B cell (primary cell): ENCODE measurements around the gene FIG4.

Experiments used
- CTCF ChIP-seq: fragments of 200-600 bp; IDR thresholded peaks from one replicate; pipeline ENCODE4 v1.8.0; 2022; ENCODE audit warnings: antibody characterized with exemption, mild to moderate bottlenecking
- EZH2 ChIP-seq: IDR thresholded peaks from 2 replicates; pipeline ENCODE4 v1.6.1; 2012; ENCODE audit warnings: borderline replicate concordance, low read depth, mild to moderate bottlenecking, moderate library complexity, low read length; ENCODE audit not compliant: insufficient read depth, poor library complexity, severe bottlenecking

GRCh38 chr6:109693111-109693510 is 2.0 kb downstream of the FIG4 start:
- TF ChIP-seq CTCF (no peak), EZH2 (no peak)
